Parathyroid adenoma (tissue), 2 donors: ENCODE measurements around the gene KLHL1.

Source experiments
- H2AFZ ChIP-seq: fragments of 300-600 bp; sonication (generic); one replicate; pipeline ENCODE4 v1.7.0; 2017; ENCODE audit warnings: antibody characterized with exemption, mild to moderate bottlenecking
- H3K27ac ChIP-seq: fragments of 300-600 bp; sonication (generic); one replicate; pipeline ENCODE4 v1.7.0; 2017
- H3K27me3 ChIP-seq: fragments of 300-600 bp; sonication (generic); one replicate; pipeline ENCODE4 v1.7.0; 2017; ENCODE audit warnings: low read length; ENCODE audit not compliant: control insufficient read depth, insufficient read depth
- H3K36me3 ChIP-seq: fragments of 300-600 bp; sonication (generic); one replicate; pipeline ENCODE4 v1.7.0; 2017; ENCODE audit warnings: low read length; ENCODE audit not compliant: control insufficient read depth, insufficient read depth
- H3K4me1 ChIP-seq: fragments of 300-600 bp; sonication (generic); one replicate; pipeline ENCODE4 v1.7.0; 2017; ENCODE audit warnings: control low read depth
- H3K4me2 ChIP-seq: fragments of 300-600 bp; sonication (generic); one replicate; pipeline ENCODE4 v1.7.0; 2017; ENCODE audit warnings: low read length
- H3K4me3 ChIP-seq: fragments of 300-600 bp; sonication (generic); one replicate; pipeline ENCODE4 v1.7.0; 2017; ENCODE audit warnings: low read depth, low read length
- H3K79me2 ChIP-seq: fragments of 300-600 bp; sonication (generic); one replicate; pipeline ENCODE4 v1.7.0; 2017; ENCODE audit warnings: control low read depth
- H3K9ac ChIP-seq: fragments of 300-600 bp; sonication (generic); one replicate; pipeline ENCODE4 v1.7.0; 2017; ENCODE audit warnings: mild to moderate bottlenecking
- H3K9me3 ChIP-seq: fragments of 300-600 bp; sonication (generic); one replicate; pipeline ENCODE4 v1.7.0; 2017; ENCODE audit warnings: low read length; ENCODE audit not compliant: control insufficient read depth
- TF ChIP-seq, protein P1 (sequence below): fragments of 300-600 bp; sonication (generic); IDR thresholded peaks from one replicate; pipeline ENCODE4 v1.7.0; 2017; ENCODE audit warnings: antibody characterized with exemption, mild to moderate bottlenecking
- donor health status: primary hyperparathyroidism.

KLHL1 gene

DNA sequence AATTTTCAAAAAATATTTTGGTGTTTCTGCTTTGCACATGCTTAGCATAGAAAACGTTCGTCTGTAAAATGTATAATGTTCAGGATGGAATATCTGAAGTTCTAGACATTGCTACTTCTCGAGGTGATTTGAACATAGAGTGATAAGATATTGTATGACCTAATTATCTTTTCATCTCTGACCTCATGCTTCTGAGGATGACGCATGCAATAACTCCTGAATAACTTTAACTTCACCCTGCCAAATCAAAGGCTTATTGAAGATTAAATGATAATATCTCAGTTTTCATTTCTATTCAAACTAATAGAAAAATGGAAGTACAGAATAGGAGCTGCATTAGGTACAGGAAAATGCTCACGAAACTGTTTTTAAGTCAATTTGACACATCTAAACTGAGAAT, 151.4 kb downstream of the KLHL1 start:
- no peak overlapping the region for H3K4me2 ChIP-seq
- no peak overlapping the region for H2AFZ ChIP-seq
- H3K9ac ChIP-seq = no peak overlapping the region
- H3K27me3 ChIP-seq = no peaks in the 10 kb centered on the region
- H3K9me3 ChIP-seq = no peaks in the 10 kb centered on the region
- TF ChIP-seq, protein P1, sequence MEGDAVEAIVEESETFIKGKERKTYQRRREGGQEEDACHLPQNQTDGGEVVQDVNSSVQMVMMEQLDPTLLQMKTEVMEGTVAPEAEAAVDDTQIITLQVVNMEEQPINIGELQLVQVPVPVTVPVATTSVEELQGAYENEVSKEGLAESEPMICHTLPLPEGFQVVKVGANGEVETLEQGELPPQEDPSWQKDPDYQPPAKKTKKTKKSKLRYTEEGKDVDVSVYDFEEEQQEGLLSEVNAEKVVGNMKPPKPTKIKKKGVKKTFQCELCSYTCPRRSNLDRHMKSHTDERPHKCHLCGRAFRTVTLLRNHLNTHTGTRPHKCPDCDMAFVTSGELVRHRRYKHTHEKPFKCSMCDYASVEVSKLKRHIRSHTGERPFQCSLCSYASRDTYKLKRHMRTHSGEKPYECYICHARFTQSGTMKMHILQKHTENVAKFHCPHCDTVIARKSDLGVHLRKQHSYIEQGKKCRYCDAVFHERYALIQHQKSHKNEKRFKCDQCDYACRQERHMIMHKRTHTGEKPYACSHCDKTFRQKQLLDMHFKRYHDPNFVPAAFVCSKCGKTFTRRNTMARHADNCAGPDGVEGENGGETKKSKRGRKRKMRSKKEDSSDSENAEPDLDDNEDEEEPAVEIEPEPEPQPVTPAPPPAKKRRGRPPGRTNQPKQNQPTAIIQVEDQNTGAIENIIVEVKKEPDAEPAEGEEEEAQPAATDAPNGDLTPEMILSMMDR = no peak
- H3K4me3 ChIP-seq = no peak overlapping the region
- H3K27ac ChIP-seq = no peak overlapping the region
- H3K36me3 ChIP-seq = no peaks in the 10 kb centered on the region
- H3K4me1 ChIP-seq = no peaks in the 10 kb centered on the region
- no peaks in the 10 kb centered on the region for H3K79me2 ChIP-seq

DNA sequence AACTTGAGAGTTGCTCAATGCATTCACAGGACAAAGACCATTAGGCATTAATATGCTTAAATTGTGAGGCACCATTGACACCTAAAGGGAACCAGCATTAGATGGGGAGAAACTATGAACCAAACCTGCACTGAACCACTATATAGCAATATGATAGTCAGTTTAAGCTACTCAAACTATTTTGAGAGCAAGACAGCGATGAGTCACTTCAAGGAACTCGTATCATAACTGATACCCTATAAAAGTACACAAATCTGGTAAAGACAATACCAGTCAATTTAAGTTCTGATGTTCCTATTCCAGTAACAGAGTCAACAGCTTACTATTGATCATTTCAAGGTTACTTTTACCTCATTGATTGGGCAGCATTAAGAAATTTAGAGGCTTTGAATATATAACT, 151.9 kb downstream of the KLHL1 start:
- no peaks in the 10 kb centered on the region for H3K4me1 ChIP-seq
- H3K9me3 ChIP-seq = no peaks in the 10 kb centered on the region

DNA sequence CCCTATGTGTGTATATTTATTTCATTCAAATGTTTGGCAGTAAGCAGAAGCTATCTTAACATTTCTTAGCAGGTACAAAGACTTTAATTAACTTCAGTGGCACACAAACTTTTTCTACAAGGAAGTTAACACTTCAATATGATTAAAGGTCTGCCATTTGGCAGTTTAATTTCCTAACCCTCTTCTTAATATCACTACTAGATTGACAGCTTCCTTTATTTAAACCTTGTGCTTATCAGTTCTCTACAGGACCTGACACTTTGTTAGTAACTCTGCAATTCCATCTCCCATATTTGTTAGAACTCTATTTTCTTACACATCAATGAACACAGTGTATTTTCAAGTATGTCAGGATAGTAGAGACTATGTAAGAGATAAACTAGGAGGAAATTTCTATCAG, 153.0 kb downstream of the KLHL1 start:
- Histone ChIP-seq H3K79me2 (no peaks in the 10 kb centered on the region), H3K4me2 (no peak overlapping the region), H3K4me1 (no peaks in the 10 kb centered on the region), H3K27ac (no peak overlapping the region), H3K9ac (no peak overlapping the region), H3K4me3 (no peak overlapping the region), H3K9me3 (no peaks in the 10 kb centered on the region), H3K27me3 (no peaks in the 10 kb centered on the region), H3K36me3 (no peaks in the 10 kb centered on the region), H2AFZ (no peak overlapping the region)
- TF ChIP-seq, protein P1 = no peak

More for the DNA sequence above, 151.9 kb downstream of the KLHL1 start:
- Histone ChIP-seq H3K79me2 (no peaks in the 10 kb centered on the region), H3K27ac (no peak overlapping the region), H3K9ac (no peak overlapping the region), H3K4me2 (no peak overlapping the region), H3K27me3 (no peaks in the 10 kb centered on the region), H3K4me3 (no peak overlapping the region), H2AFZ (no peak overlapping the region), H3K36me3 (no peaks in the 10 kb centered on the region)
- TF ChIP-seq, protein P1 = no peak

DNA sequence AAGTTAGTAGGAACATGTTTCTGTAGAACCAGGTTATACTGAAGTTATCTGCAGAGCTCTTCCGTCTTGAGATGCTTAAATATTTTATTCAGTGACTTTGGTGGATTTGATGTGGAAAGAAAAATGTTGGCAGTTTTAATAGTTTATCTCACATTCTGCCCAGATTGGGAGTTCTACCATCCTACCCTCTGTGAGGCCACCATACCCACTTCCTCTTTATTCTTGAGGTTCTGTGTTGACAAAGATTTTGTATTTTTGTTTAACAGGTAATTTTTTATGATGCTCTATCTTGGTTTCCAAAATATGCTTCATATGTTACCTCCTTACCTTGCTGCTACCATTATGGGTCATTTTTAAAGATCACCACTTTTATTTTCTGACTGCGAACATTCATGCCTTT, 156.8 kb downstream of the KLHL1 start:
- H3K9me3 ChIP-seq = no peaks in the 10 kb centered on the region
- no peaks in the 10 kb centered on the region for H3K79me2 ChIP-seq
- no peaks in the 10 kb centered on the region for H3K27me3 ChIP-seq
- H3K4me2 ChIP-seq = no peak overlapping the region
- H2AFZ ChIP-seq = no peak overlapping the region
- no peak overlapping the region for H3K4me3 ChIP-seq
- H3K4me1 ChIP-seq = no peaks in the 10 kb centered on the region
- no peak overlapping the region for H3K9ac ChIP-seq
- TF ChIP-seq, protein P1 = no peak
- no peak overlapping the region for H3K27ac ChIP-seq
- no peaks in the 10 kb centered on the region for H3K36me3 ChIP-seq

DNA sequence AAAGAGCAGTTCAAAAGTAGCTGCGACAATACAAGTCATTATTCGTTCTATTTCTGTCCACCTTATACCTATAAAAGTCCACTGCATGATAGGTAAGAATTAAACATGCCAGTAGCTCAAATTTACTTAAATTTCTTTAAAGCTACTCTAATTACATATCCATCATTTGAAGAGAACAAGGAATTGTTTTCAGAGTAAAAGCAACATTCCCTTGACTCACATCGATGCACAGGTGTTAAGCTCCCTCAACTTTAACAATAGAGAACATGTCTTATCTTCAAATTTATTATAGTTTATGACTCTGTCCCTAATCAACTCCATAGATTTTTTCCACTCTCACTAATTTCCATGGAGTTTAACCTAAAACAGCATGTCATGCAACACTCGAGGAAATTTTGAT, 158.1 kb downstream of the KLHL1 start:
- no peaks in the 10 kb centered on the region for H3K79me2 ChIP-seq
- no peak overlapping the region for H3K4me2 ChIP-seq
- no peaks in the 10 kb centered on the region for H3K36me3 ChIP-seq
- H3K9me3 ChIP-seq = no peaks in the 10 kb centered on the region
- H3K4me3 ChIP-seq = no peak overlapping the region
- no peak overlapping the region for H2AFZ ChIP-seq
- TF ChIP-seq, protein P1 = no peak
- no peaks in the 10 kb centered on the region for H3K27me3 ChIP-seq
- no peak overlapping the region for H3K27ac ChIP-seq
- H3K4me1 ChIP-seq = no peaks in the 10 kb centered on the region
- H3K9ac ChIP-seq = no peak overlapping the region
